G401.6 (cell line): ENCODE data around the gene AP1AR.
"Not testable (repeated sequence)": the region's sequence is repeated elsewhere in the genome, so short reads cannot be mapped to it uniquely, and the experiment has no call there.

Experiments used
- FAIRE-seq: peaks from 2 replicates; lab custom pipeline; 2012; peaks lifted over from hg19 to GRCh38; lab: Jason Lieb, UNC

The AP1AR gene

DNA sequence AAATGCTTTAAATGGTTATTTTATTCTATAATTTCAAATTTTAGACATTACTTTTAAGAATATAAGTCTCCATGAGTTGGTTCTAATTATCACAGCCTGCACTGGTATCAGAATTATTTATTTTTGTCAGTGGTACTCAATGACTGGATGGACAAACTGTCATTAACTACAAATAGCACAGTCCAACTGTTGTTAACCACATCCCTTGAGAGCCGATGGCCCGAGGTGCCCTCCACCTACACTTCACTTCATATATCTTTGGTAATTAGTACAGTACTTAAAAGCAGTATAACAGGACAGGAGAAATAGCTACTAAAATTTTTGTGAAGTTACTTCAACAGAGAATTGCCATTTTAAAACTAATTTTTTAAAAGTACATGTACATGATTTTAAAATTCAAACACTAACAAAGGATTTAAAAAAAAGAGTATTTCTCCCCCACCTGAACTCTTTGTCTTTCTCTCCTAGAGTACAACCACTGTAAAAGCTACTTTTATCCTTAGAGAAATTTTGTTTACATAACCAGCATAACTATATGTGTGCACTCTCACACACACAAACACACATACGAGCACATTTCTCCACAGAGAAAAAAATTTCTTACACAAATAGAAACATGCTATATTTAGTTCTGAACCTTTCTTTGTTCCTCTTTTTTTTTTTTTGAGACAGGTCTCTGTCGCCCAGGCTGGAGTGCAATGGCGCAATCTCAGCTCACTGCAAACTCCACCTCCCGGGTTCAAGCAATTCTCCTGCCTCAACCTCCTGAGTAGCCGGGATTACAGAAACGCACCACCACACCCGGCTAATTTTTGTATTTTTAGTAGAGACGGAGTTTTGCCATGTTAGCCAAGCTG lies 47.7 kb downstream of the AP1AR start:
- FAIRE-seq: no peak

DNA sequence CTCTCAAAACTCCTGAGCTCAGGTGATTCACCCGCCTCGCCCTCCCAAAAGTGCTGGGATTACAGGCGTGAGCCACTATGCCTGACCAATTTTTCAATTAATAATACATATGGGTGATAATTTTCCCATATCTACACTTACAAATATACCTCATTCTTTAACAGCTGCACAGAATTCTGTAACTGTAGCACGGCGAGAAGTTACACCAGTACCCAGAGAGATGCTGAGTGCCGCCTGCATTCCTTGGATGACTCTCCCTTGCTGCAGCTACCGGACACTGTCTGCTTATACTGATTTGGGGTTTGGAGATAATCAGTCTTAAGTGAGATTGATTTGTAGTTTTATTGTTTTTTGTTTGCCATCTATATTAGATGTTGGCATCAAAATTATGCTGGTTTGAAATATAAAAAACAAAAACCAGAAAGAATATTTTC lies 48.3 kb downstream of the AP1AR start:
- no peak for FAIRE-seq

GRCh38 chr4:112280386-112281056 lies 48.9 kb downstream of the AP1AR start:
- FAIRE-seq: no peak

DNA sequence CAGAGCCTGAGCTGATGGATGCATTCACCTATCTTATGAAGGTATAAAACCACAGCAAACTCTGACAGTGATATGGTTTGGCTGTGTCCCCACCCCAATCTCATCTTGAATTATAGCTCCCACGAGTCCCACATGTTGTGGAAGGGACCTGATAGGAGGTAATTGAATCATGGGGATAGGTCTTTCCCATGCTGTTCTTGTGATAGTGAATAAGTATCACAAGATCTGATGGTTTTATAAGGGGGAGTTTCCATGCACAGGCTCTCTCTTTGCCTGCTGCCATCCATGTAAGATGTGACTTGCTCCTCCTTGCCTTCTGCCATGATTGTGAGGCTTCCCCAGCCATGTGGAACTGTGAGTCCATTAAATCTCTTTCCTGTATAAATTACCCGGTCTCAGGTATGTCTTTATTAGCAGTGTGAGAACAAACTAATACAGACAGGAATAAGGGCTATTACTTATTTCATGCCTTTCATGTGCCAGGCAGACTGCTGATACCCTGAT lies 50.4 kb downstream of the AP1AR start:
- FAIRE-seq: not testable (repeated sequence)

DNA sequence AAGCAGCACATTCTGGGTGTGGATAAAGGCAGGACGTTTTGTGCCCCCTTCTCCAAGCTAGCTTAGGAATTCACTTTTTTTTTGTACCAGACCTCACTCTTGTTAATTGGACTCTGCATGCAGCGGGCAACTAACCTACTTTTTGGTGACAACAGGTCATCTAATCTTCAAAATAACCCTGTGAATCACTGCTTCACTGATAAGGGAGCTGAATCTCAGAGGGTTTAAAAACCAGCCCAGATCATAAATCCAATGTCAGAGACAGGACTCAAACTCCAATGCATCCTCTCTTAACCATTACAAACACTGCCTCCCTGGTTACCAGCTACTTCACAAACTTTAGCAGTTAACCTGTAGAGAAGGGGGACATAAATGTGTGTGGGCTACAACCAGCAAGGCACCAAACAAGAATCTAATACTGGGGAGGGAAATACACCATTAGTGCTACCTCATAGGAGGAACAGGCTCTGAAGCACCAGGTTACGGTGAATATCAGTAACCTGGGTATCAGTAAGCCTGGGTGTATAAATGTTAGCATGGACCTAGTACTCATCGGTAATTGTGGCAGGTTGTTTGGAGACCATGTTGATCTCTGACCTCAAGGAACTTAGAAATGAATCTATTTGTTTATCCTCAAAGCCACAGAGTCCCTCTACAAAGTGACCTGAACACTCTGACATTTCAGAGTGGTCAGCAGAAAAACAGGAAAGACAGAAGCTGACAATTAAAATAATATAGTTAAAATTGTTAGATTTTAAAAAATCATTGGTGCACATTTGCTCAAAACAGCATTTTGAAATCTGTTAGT lies 51.5 kb downstream of the AP1AR start:
- no peak for FAIRE-seq

- no peak for FAIRE-seq
Observed at GRCh38 chr4:112284166-112284565, 52.6 kb downstream of the AP1AR start.

DNA sequence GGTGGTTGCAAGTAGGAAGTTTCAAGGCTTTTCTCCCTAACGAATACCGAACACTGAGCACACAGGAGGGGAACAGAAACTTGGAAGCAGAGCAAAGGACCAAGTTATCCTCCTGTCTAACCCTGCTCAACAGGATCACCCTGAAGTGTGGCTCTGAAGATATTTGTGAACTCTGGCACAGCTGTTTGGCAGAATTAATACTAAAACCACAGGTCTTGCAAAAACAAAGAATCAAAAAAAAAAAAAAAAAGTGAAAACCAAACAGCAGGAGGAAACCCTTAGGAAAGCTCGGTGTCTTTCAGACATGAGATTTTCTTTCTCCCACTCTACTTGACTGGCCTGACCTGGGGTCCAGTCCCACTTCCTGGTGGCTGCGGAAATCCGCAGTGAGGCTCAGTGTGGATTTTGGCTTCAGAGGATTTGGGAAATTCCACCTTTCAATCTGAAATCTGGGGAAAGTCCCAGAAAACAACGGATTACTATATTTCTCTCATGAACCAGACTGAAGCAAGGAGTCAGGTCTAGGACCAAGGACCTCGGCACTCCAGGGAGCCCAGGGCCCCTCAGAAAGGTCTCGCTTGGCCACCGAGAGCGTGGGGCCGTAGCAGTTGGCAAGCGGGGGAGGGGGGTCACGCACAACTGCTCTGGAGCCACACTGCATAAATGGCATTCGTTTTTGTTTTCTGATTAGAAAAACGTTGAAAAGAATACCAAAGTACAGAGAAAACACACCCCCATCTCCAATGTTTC lies 53.2 kb downstream of the AP1AR start:
- no peak for FAIRE-seq

DNA sequence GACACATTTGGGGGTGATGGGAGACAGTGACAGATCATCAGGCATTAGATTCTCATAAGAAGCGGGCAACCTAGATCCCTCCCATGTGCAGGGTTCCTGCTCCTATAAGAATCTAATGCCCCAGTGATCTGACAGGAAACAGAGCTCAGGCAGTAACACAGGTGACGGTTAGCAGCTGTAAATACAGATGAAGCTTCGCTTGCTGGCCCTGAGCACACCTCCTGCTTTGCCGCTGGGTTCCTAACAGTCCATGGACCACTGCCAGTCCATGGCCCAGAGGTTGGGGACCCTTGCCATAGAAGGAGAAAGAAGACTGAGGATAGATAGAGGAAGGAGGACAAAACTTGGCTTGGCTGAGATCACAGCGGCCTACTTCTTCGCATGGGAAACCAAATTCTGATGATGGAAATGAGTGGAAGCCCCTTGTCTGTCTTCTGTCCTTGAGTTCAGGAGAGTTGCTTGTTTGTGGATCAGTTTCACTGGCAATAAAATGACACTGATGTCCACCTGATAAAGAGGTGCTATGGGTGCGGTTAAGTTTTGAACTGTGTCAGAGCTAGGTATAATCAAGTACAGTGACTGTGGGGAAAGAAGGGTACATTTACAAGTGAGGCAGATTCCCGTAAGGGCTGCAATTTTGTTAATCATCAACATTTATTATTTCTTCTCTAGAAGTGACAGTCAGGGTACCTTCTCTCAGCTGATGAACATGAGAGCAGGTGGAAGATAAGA lies 55.8 kb downstream of the AP1AR start:
- no peak for FAIRE-seq

DNA sequence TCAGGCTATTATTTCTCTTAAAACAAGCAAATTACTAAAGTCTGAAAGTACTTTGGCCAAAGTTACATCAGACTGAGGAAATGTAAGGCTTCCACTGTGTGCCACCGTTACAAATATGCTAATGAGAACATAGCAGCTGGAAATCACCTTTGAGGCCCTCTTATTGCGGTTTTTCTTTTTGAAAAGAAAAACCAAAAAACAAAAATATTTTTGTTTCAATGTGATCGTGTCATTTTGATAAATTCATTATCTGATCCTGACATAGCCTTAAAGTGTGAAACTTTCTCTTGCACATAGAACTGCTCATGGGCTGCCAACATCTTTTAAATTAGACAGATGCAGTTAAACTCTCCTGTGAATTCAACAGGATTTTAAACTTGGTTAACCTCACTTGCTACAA lies 56.9 kb downstream of the AP1AR start:
- no peak for FAIRE-seq

- no peak for FAIRE-seq
Observed at GRCh38 chr4:112289407-112290253, 58.0 kb downstream of the AP1AR start.

GRCh38 chr4:112290341-112290740 lies 58.8 kb downstream of the AP1AR start:
- FAIRE-seq: no peak

- FAIRE-seq: no peak
Observed at GRCh38 chr4:112296949-112297880, 65.6 kb downstream of the AP1AR start, which contains the start of gene ALPK1. Gene ALPK1, plus strand, starts transcription at chr4:112297369.

GRCh38 chr4:112299721-112300120 lies 68.1 kb downstream of the AP1AR start:
- FAIRE-seq: no peak

GRCh38 chr4:112302320-112303274 lies 71.0 kb downstream of the AP1AR start:
- no peak for FAIRE-seq

DNA sequence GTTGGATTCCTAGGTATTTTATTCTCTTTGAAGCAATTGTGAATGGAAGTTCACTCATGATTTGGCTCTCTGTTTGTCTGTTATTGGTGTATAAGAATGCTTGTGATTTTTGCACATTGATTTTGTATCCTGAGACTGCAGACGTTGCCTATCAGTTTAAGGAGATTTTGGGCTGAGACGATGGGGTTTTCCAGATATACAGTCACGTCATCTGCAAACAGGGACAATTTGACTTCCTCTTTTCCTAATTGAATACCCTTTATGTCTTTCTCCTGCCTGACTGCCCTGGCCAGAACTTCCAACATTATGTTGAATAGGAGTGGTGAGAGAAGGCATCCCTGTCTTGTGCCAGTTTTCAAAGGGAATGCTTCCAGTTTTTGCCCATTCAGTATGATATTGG lies 73.9 kb downstream of the AP1AR start:
- not testable (repeated sequence) for FAIRE-seq

DNA sequence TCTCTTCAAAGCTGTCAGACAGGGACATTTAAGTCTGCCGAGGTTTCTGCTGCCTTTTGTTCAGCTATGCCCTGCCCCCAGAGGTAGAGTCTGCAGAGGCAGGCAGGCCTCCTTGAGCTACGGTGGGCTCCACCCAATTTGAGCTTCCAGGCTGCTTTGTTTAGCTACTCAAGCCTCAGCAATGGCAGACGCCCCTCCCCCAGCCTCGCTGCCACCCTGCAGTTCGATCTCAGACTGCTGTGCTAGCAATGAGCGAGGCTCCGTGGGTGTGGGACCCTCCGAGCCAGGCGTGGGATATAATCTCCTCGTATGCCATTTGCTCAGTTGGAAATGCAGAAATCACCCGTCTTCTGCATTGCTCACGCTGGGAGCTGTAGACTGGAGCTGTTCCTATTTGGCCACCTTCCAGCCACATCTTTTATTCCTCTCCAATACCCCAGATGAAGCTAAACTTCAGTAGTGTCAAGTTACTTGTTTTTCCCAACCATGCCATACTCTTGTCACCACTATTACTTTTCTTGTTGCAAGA lies 77.7 kb downstream of the AP1AR start:
- not testable (repeated sequence) for FAIRE-seq

DNA sequence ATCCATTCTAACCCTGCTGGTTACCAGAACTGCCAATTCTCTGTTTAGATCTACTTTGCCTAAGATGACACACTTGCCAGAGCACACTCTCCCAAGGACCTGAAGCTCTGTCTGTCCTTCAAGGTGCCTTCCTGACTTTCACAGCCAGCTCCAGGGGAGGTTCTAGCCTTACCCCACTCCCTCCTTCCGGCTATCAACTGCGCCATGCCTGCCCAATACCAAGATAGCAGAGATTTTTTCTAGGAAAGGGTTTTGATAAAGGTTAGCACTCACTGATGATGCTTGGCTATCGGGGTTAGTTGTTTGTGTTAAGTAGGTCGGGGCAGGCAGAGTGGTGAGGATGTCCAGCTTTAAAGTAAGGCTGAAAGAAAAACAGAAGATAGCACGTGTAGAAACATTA lies 79.9 kb downstream of the AP1AR start:
- FAIRE-seq: no peak
